GM23338 (cell line): ENCODE data around the gene METTL17. TPM values are rescaled to one million over a fixed set of nuclear protein-coding genes. Genes with fewer than 3 reads are reported as not detected.

ENCODE experiments used
- ATAC-seq: fragments of 200-7000 bp; cut with Tn5 transposase; 3 replicates; pipeline ENCODE4 v1.9.1; 2020
- DNase-seq: peaks from one replicate; pipeline ENCODE4 v3.0.0-alpha.2; 2015; ENCODE audit warnings: low spot score
- H2AFZ ChIP-seq: fragments of 200-600 bp; sonication (generic); 2 replicates; pipeline ENCODE4 v1.8.0; 2016; ENCODE audit warnings: antibody characterized with exemption, mild to moderate bottlenecking, moderate library complexity
- H3F3A ChIP-seq: fragments of 200-600 bp; sonication (generic); replicated peaks from 2 replicates; pipeline ENCODE4 v1.8.0; 2017; ENCODE audit warnings: antibody characterized with exemption, mixed run types, low read depth
- H3K27ac ChIP-seq: fragments of 200-600 bp; sonication (generic); 2 replicates; pipeline ENCODE4 v1.6.1; 2016; ENCODE audit warnings: low read depth
- H3K27me3 ChIP-seq: fragments of 200-600 bp; sonication (generic); 2 replicates; pipeline ENCODE4 v1.8.0; 2016; ENCODE audit warnings: mild to moderate bottlenecking, mixed run types, moderate library complexity; ENCODE audit not compliant: insufficient read depth
- H3K36me3 ChIP-seq: fragments of 200-600 bp; sonication (generic); 2 replicates; pipeline ENCODE4 v1.8.0; 2016; ENCODE audit warnings: mild to moderate bottlenecking; ENCODE audit not compliant: insufficient read depth
- H3K4me1 ChIP-seq: fragments of 200-600 bp; sonication (generic); 2 replicates; pipeline ENCODE4 v1.8.0; 2016; ENCODE audit warnings: mild to moderate bottlenecking, moderate library complexity; ENCODE audit not compliant: insufficient read depth
- H3K4me2 ChIP-seq: fragments of 200-600 bp; sonication (generic); 2 replicates; pipeline ENCODE4 v1.7.1; 2017; ENCODE audit warnings: mixed run types
- H3K4me3 ChIP-seq: fragments of 200-600 bp; sonication (generic); 2 replicates; pipeline ENCODE4 v1.6.1; 2016; ENCODE audit warnings: mixed run types
- H3K79me2 ChIP-seq: fragments of 200-600 bp; sonication (generic); replicated peaks from 2 replicates; pipeline ENCODE4 v1.8.0; 2017; ENCODE audit warnings: mild to moderate bottlenecking; ENCODE audit not compliant: insufficient read depth
- H3K9me2 ChIP-seq: fragments of 200-600 bp; sonication (generic); 2 replicates; pipeline ENCODE4 v1.8.0; 2017; ENCODE audit not compliant: insufficient read depth
- H4K20me1 ChIP-seq: fragments of 200-600 bp; sonication (generic); replicated peaks from 2 replicates; pipeline ENCODE4 v1.8.0; 2017; ENCODE audit warnings: mild to moderate bottlenecking; ENCODE audit not compliant: insufficient read depth
- H3K27ac Mint-ChIP-seq: 2 replicates; pipeline ENCODE4 v1.8.0; 2020; ENCODE audit warnings: inconsistent platforms, mild to moderate bottlenecking, moderate library complexity, mixed read lengths
- H3K27me3 Mint-ChIP-seq: 3 replicates; pipeline ENCODE4 v1.8.0; 2022; ENCODE audit warnings: low read depth, mild to moderate bottlenecking, moderate library complexity, mixed read lengths, inconsistent platforms; ENCODE audit not compliant: insufficient read depth, poor library complexity
- H3K36me3 Mint-ChIP-seq: 3 replicates; pipeline ENCODE4 v1.8.0; 2021; ENCODE audit warnings: low read depth, mild to moderate bottlenecking, inconsistent platforms, moderate library complexity, mixed read lengths
- H3K4me1 Mint-ChIP-seq: 3 replicates; pipeline ENCODE4 v1.8.0; 2020; ENCODE audit warnings: mild to moderate bottlenecking, inconsistent platforms, mixed read lengths
- H3K4me3 Mint-ChIP-seq: 3 replicates; pipeline ENCODE4 v1.8.0; 2021; ENCODE audit warnings: moderate library complexity, mild to moderate bottlenecking, inconsistent platforms, mixed read lengths
- H3K9me3 Mint-ChIP-seq: 3 replicates; pipeline ENCODE4 v1.8.0; 2020; ENCODE audit warnings: moderate library complexity, mild to moderate bottlenecking, inconsistent platforms, mixed read lengths
- CREB1 ChIP-seq: fragments of 250-450 bp; sonication (Bioruptor Pico); IDR thresholded peaks from 2 replicates; pipeline ENCODE4 v1.5.0; 2020; ENCODE audit warnings: low read depth, mild to moderate bottlenecking, moderate library complexity
- CTCF ChIP-seq, 2 experiments: fragments of 200-600 bp in 1 of 2; sonication (generic) in 1 of 2; conservative IDR thresholded peaks; 2 replicates each; pipeline versions ENCODE4 v1.5.1 to v1.6.1; 2016 to 2017; ENCODE audit warnings: antibody characterized with exemption in 2 of 2, low read depth in 2 of 2, mild to moderate bottlenecking in 2 of 2, moderate library complexity in 1 of 2
- ETS1 ChIP-seq: IDR thresholded peaks from 2 replicates; pipeline ENCODE4 v1.6.1; 2016; ENCODE audit warnings: antibody characterized with exemption
- EZH2 ChIP-seq: fragments of 200-600 bp; sonication (generic); IDR thresholded peaks from one replicate; pipeline ENCODE4 v1.8.0; 2017; ENCODE audit warnings: antibody characterized with exemption, mild to moderate bottlenecking, low read depth; ENCODE audit not compliant: unreplicated experiment
- EZH2phosphoT487 ChIP-seq: fragments of 200-600 bp; sonication (generic); IDR thresholded peaks from one replicate; pipeline ENCODE4 v1.8.1; 2018; ENCODE audit warnings: antibody characterized with exemption; ENCODE audit not compliant: unreplicated experiment
- JUNB ChIP-seq: IDR thresholded peaks from one replicate; pipeline ENCODE4 v1.6.1; 2016; ENCODE audit warnings: antibody characterized with exemption; ENCODE audit not compliant: unreplicated experiment
- NANOG ChIP-seq: IDR thresholded peaks from 2 replicates; pipeline ENCODE4 v1.6.1; 2016; ENCODE audit warnings: antibody characterized with exemption, borderline replicate concordance
- POLR2AphosphoS5 ChIP-seq: IDR thresholded peaks from 2 replicates; pipeline ENCODE4 v1.6.1; 2016; ENCODE audit warnings: antibody characterized with exemption, low read depth
- REST ChIP-seq: IDR thresholded peaks from one replicate; pipeline ENCODE4 v1.6.1; 2018; ENCODE audit warnings: antibody characterized with exemption; ENCODE audit not compliant: unreplicated experiment
- STAT1 ChIP-seq: IDR thresholded peaks from one replicate; pipeline ENCODE4 v1.6.1; 2016; ENCODE audit warnings: antibody characterized with exemption; ENCODE audit not compliant: unreplicated experiment
- ZNF114 ChIP-seq: fragments of 250-450 bp; sonication (Bioruptor Pico); IDR thresholded peaks from 2 replicates; pipeline ENCODE4 v1.5.0; 2020; ENCODE audit warnings: mild to moderate bottlenecking, moderate library complexity
- ZNF331 ChIP-seq: fragments of 250-450 bp; sonication (Bioruptor Pico); IDR thresholded peaks from 2 replicates; pipeline ENCODE4 v1.5.0; 2020; ENCODE audit warnings: low read depth, mild to moderate bottlenecking, moderate library complexity
- ZNF462 ChIP-seq: fragments of 250-450 bp; sonication (Bioruptor Pico); IDR thresholded peaks from 2 replicates; pipeline ENCODE4 v1.5.0; 2020; ENCODE audit warnings: mild to moderate bottlenecking, moderate library complexity
- polyA plus RNA-seq: library from polyadenylated mRNA; unstranded; fragments of >200 nt; fragmentation: Nextera tagmentation; extraction: Ambion mirVana; gene quantifications from 2 replicates; pipeline ENCODE4 v1.2.1, GENCODE V29; 2016
- total RNA-seq: library from RNA; depleted of rRNA; stranded (reverse); fragments of >200 nt; shearing (Covaris generic); gene quantifications from 2 replicates; pipeline ENCODE4 v1.2.3, GENCODE V29; 2014

The METTL17 gene
- total and polyA plus RNA-seq, 2 experiments from 2014 or later = 74.9 to 156 TPM

- no peaks in the 10 kb centered on the region for H3F3A ChIP-seq
- no peaks in the 10 kb centered on the region for H3K27me3 ChIP-seq
- Mint-ChIP-seq H3K36me3 (no peaks in the 10 kb centered on the region), H3K27me3 (peaks cover 11% of the 10 kb centered on the region), H3K4me3 (no peak overlapping the region; the same call in 2 of the 3 replicates), H3K9me3 (no peaks in the 10 kb centered on the region), H3K4me1 (peaks cover under 1% of the 10 kb centered on the region; the same call in 2 of the 3 replicates), H3K27ac (no peak overlapping the region)
- H3K4me3 ChIP-seq = no peak overlapping the region
- H3K4me2 ChIP-seq = no peak overlapping the region
- peaks cover 6% of the 10 kb centered on the region; the same call in 1 of the 2 replicates for H3K9me2 ChIP-seq
- H3K27ac ChIP-seq = no peak overlapping the region
- TF ChIP-seq EZH2phosphoT487 (no peak), REST (no peak), JUNB (no peak), STAT1 (no peak), POLR2AphosphoS5 (no peak), CTCF (conservative IDR thresholded peaks at IDR 0.05; ENCODE audit: low read depth in 2 of 2) (no peak), NANOG (no peak), EZH2 (no peak), ZNF331 (CRISPR knock-in tag) (no peak), ZNF462 (CRISPR knock-in tag) (no peak), ZNF114 (CRISPR knock-in tag) (no peak), CREB1 (CRISPR knock-in tag) (no peak), ETS1 (no peak)
- H3K79me2 ChIP-seq = no peaks in the 10 kb centered on the region
- no peaks in the 10 kb centered on the region for H3K4me1 ChIP-seq
- H3K36me3 ChIP-seq = no peaks in the 10 kb centered on the region
- no peak overlapping the region for H2AFZ ChIP-seq
- DNase-seq = no peak
- no peaks in the 10 kb centered on the region for H4K20me1 ChIP-seq
- ATAC-seq = no peak
Measured at GRCh38 chr14:21032326-21033132, 42.7 kb downstream of the METTL17 start.
